Upper lobe of right lung (tissue), 1 donor: Measurements from ENCODE around the gene PIK3R5. TPM values are rescaled to one million over a fixed set of nuclear protein-coding genes. Genes with fewer than 3 reads are reported as not detected.

ENCODE experiments used
- ATAC-seq: fragments of 200-7000 bp; cut with Tn5 transposase; one replicate; pipeline ENCODE4 v1.9.1; 2020; ENCODE audit warnings: mild to moderate bottlenecking, moderate library complexity
- DNase-seq: peaks from one replicate; pipeline ENCODE4 v3.0.0-alpha.2; 2020
- H3K27ac ChIP-seq: fragments of 200-600 bp; one replicate; pipeline ENCODE4 v1.8.0; 2022
- H3K27me3 ChIP-seq: fragments of 200-600 bp; one replicate; pipeline ENCODE4 v1.8.0; 2022; ENCODE audit warnings: mild to moderate bottlenecking
- H3K36me3 ChIP-seq: fragments of 200-600 bp; one replicate; pipeline ENCODE4 v1.8.0; 2022
- H3K4me1 ChIP-seq: fragments of 200-600 bp; one replicate; pipeline ENCODE4 v1.8.0; 2022
- H3K4me3 ChIP-seq: fragments of 200-600 bp; one replicate; pipeline ENCODE4 v1.8.0; 2022; ENCODE audit warnings: mild to moderate bottlenecking
- H3K9me3 ChIP-seq: fragments of 200-600 bp; one replicate; pipeline ENCODE4 v1.8.0; 2022
- intact Hi-C: fragments of 100-400 bp; cut with DNase I; formaldehyde crosslinking; loops from one replicate; pipeline ENCODE4 v1.11.0; 2022
- total RNA-seq: library from RNA; stranded (reverse); fragmentation: NEBNext Ultra II Directional; extraction: Animal tissue kit (Norgen Biotek cat#: 25700); gene quantifications from one replicate; pipeline ENCODE4 v1.2.1, GENCODE V29; 2021
- TF ChIP-seq, protein P1 (sequence below): fragments of 200-600 bp; IDR thresholded peaks from one replicate; pipeline ENCODE4 v1.8.0; 2022; ENCODE audit warnings: antibody characterized with exemption
- donor health status: DM: no; HTN: yes; CAD: no; lungs with severe emphysema.

PIK3R5 gene
- total RNA-seq, 1 donor from 2014 or later: 37.7 TPM

- TF ChIP-seq, protein P1, sequence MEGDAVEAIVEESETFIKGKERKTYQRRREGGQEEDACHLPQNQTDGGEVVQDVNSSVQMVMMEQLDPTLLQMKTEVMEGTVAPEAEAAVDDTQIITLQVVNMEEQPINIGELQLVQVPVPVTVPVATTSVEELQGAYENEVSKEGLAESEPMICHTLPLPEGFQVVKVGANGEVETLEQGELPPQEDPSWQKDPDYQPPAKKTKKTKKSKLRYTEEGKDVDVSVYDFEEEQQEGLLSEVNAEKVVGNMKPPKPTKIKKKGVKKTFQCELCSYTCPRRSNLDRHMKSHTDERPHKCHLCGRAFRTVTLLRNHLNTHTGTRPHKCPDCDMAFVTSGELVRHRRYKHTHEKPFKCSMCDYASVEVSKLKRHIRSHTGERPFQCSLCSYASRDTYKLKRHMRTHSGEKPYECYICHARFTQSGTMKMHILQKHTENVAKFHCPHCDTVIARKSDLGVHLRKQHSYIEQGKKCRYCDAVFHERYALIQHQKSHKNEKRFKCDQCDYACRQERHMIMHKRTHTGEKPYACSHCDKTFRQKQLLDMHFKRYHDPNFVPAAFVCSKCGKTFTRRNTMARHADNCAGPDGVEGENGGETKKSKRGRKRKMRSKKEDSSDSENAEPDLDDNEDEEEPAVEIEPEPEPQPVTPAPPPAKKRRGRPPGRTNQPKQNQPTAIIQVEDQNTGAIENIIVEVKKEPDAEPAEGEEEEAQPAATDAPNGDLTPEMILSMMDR: no peak
- H3K4me1 ChIP-seq: no peaks in the 10 kb centered on the region
- H3K36me3 ChIP-seq: no peaks in the 10 kb centered on the region
- intact Hi-C loops: no loop called here
- ATAC-seq (no peak), DNase-seq (no peak)
- peaks cover 17% of the 10 kb centered on the region for H3K27me3 ChIP-seq
- H3K4me3 ChIP-seq: no peak overlapping the region
- no peak overlapping the region for H3K27ac ChIP-seq
- no peaks in the 10 kb centered on the region for H3K9me3 ChIP-seq
Measured at GRCh38 chr17:8875436-8875835, 90.1 kb downstream of the PIK3R5 start.

- TF ChIP-seq, protein P1: no peak
- Histone ChIP-seq H3K4me1 (no peaks in the 10 kb centered on the region), H3K4me3 (no peak overlapping the region), H3K9me3 (no peaks in the 10 kb centered on the region), H3K27ac (no peak overlapping the region), H3K27me3 (peaks cover 17% of the 10 kb centered on the region), H3K36me3 (no peaks in the 10 kb centered on the region)
- no peak for DNase-seq
- peak; percentile 29 for ATAC-seq
- intact Hi-C loops: no loop called here
Measured at GRCh38 chr17:8873801-8874715, 91.4 kb downstream of the PIK3R5 start.

DNA sequence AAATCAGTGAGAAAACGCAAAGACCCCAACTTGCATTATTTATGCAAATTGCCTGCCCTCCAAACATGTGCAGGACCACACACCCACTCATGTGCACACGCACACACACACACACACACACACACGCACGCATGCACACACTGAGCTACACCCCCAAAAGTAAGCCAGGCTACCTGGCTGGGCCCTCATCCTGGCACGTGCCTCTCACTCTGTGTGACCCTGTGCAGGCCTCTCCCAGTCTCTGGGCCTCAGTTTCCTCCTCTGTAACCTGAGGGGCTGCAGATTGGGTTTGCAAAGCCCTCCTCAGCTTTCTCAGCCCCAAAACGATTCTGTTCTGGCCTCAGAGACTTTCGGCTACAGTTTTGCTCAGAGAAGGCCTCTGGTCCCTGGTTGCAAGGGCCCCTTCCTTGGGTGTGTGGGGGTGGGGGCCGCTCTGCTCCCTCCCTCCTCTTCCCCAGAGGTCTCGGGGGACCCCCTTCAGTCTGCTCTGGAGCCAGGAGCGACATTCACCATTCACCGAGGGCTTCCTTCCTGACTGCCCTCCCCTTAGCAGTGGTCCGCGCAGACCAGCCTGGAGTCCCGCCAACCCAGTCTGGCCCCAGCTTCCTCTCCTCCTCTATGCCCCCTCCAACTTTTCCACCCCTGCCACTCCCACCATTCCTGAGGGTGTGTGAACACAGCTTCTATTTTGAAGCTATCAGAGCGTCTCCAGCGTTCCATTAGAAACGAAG is 92.6 kb downstream of the PIK3R5 start:
- Histone ChIP-seq H3K27ac (no peak overlapping the region), H3K4me1 (no peaks in the 10 kb centered on the region), H3K9me3 (no peaks in the 10 kb centered on the region), H3K27me3 (peaks cover 17% of the 10 kb centered on the region), H3K4me3 (no peak overlapping the region), H3K36me3 (no peaks in the 10 kb centered on the region)
- TF ChIP-seq, protein P1: no peak
- no peak for DNase-seq
- ATAC-seq: peak; percentile 15
- intact Hi-C loops: no loop called here

- no peak overlapping the region for H3K27ac ChIP-seq
- TF ChIP-seq, protein P1: no peak
- ATAC-seq: peak; percentile 45
- intact Hi-C loops: no loop called here
- no peaks in the 10 kb centered on the region for H3K9me3 ChIP-seq
- H3K36me3 ChIP-seq: no peaks in the 10 kb centered on the region
- no peaks in the 10 kb centered on the region for H3K4me1 ChIP-seq
- DNase-seq: no peak
- no peak overlapping the region for H3K4me3 ChIP-seq
- peaks cover 14% of the 10 kb centered on the region for H3K27me3 ChIP-seq
Measured at GRCh38 chr17:8872036-8872704, 93.3 kb downstream of the PIK3R5 start.

- TF ChIP-seq, protein P1: no peak
- no peaks in the 10 kb centered on the region for H3K9me3 ChIP-seq
- no peak overlapping the region for H3K27ac ChIP-seq
- H3K27me3 ChIP-seq: peaks cover 17% of the 10 kb centered on the region
- ATAC-seq (no peak), DNase-seq (no peak)
- intact Hi-C loops: no loop called here
- H3K4me1 ChIP-seq: no peaks in the 10 kb centered on the region
- H3K4me3 ChIP-seq: no peak overlapping the region
- H3K36me3 ChIP-seq: no peaks in the 10 kb centered on the region
Measured at GRCh38 chr17:8871081-8871581, 94.4 kb downstream of the PIK3R5 start.
